GM19328 (cell line): ENCODE measurements around the gene BPIFB6.
"Not testable (repeated sequence)": the region's sequence is repeated elsewhere in the genome, so short reads cannot be mapped to it uniquely, and the experiment has no call there.

Experiments
- ATAC-seq: cut with Tn5 transposase; IDR thresholded peaks from one replicate; pipeline ENCODE4 v1.9.1; 2021; ENCODE audit warnings: mild to moderate bottlenecking, moderate library complexity; ENCODE audit not compliant: unreplicated experiment

Gene BPIFB6

GRCh38 chr20:33027769-33028751 lies 3.4 kb upstream of the BPIFB6 start:
- ATAC-seq, result no peak

- ATAC-seq, result no peak
These were observed 2.6 kb upstream of the BPIFB6 start for GRCh38 chr20:33028875-33029274.

GRCh38 chr20:33030076-33030475 lies 1.4 kb upstream of the BPIFB6 start:
- no peak for ATAC-seq

GRCh38 chr20:33030569-33030968 lies 879 bp upstream of the BPIFB6 start:
- ATAC-seq, result no peak

GRCh38 chr20:33032555-33032954 lies 1.1 kb downstream of the BPIFB6 start:
- ATAC-seq, result no peak

GRCh38 chr20:33033381-33033780 lies 1.9 kb downstream of the BPIFB6 start:
- no peak for ATAC-seq

GRCh38 chr20:33034115-33034514 lies 2.7 kb downstream of the BPIFB6 start:
- no peak for ATAC-seq

- ATAC-seq, result no peak
These were observed 3.5 kb downstream of the BPIFB6 start for GRCh38 chr20:33034901-33035492.

- no peak for ATAC-seq
These were observed 6.0 kb downstream of the BPIFB6 start for GRCh38 chr20:33037456-33037855.

- no peak for ATAC-seq
These were observed 6.8 kb downstream of the BPIFB6 start for GRCh38 chr20:33038243-33038642.

- ATAC-seq, result no peak
These were observed 11.0 kb downstream of the BPIFB6 start for GRCh38 chr20:33042430-33042829.

GRCh38 chr20:33042983-33043730 lies 11.7 kb downstream of the BPIFB6 start:
- no peak for ATAC-seq

GRCh38 chr20:33043731-33044181 lies 12.3 kb downstream of the BPIFB6 start:
- no peak for ATAC-seq

- ATAC-seq, result not testable (repeated sequence)
These were observed 13.8 kb downstream of the BPIFB6 start for GRCh38 chr20:33045129-33045721.

GRCh38 chr20:33046412-33046811 lies 15.0 kb downstream of the BPIFB6 start:
- ATAC-seq, result no peak

- no peak for ATAC-seq
These were observed 19.9 kb downstream of the BPIFB6 start for GRCh38 chr20:33051333-33051732.

- no peak for ATAC-seq
These were observed 22.1 kb downstream of the BPIFB6 start, which contains the start of gene BPIFB3 for GRCh38 chr20:33053291-33054106. BPIFB3 (plus strand) TSS chr20:33053903; CDS start chr20:33055436, 1,533 bp downstream.

- ATAC-seq, result no peak
These were observed 22.9 kb downstream of the BPIFB6 start for GRCh38 chr20:33054381-33054780.

GRCh38 chr20:33054791-33055190 lies 23.3 kb downstream of the BPIFB6 start:
- no peak for ATAC-seq

GRCh38 chr20:33059136-33059535 lies 27.7 kb downstream of the BPIFB6 start:
- no peak for ATAC-seq
